AG20443 (cell line): Measurements from ENCODE around the gene TOP2B.

Source experiments
- DNase-seq: peaks from one replicate; pipeline ENCODE4 v3.0.0; 2012; ENCODE audit warnings: low spot score, mixed read lengths

TOP2B gene

DNA sequence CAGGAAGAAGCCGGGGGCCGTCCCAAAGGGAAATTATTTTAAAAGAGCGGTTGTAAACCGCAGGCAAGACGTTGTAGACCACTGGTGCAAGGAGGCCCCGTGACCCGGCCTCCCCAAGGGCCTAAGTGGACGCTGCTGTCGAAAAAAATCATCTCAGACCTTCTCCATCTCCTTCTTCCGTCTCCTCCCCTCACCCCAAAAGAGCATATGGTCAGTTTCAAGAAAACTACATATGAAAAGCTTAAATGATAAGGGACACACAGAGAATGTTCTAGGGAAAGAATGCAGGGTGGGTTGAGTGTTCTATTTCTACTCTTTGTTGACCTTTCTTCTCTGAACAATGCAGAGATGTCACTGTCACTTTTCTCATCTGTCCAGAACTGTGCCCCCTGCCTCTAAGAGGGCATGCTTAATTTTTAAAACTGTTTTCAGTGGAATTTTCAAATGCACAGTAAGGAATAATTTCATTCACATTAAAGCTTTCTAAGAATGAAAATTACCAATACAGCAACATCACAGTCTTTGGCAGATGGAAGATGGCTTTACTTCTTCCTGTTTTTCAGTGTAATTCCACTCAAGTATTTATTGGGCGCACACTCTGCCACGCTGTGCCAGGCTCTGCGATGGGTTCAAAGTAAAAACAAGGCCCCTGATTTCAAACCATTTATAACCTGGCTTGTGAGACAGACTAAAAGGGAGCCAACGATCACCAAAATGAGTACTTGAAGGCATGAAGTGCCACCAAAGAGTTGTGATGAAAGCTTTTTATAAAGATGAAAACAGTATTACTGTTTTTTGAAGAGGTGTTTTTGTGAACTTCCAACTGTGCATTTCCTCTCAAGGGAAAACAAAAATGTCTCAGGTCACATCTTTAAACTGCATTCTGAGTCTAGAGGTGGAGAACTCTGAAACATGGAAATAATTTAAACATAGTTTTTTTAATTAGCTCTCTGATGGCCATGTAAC lies 891 bp upstream of the TOP2B start:
- DNase-seq, result no peak

DNA sequence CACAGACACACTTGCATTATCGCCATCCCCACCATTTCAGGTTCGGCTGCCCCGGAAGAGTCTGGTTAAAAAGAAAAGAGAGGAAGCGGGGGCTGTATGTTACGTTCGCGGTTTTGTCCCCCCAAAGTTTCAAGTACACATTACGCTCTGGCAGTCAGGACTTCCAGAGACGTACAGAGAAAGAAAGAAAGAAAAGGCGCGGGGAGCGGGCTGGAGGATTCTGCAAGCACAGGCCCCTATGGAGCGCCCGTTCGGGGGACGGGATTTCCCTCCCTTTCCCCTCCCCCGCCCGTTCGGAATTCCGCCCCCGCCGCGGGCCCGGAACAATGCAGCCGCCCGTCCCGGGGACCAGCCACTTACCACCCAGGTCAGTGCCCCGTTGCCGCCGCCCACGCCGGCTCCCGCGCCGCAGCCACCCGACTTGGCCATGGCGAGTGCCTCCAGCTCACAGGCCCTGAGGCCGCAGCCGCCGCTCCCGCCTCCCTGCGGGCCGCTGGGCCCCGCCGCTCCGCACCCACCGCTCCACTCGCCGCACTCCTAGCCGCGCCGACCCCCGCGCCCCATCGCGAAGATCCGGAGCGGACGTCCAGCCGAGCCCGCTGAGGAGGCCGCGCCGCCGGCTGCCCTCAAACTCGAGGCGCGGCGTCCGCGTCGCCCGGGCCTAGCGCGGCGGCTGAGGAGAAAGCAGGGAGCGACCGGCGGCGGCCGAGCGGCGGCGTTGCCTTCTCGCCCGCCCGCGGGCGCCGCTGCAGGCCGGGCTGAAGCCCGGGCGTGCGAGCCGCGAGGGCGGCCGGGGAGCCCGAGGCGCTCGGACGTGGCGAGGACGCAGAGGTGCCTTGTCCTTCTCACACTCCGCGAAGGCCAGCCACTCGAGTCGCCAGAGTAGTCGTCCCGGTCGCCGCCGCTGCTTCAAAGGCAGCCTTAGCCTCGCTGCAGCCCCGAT lies 567 bp downstream of the TOP2B start:
- peak; percentile 68 for DNase-seq

DNA sequence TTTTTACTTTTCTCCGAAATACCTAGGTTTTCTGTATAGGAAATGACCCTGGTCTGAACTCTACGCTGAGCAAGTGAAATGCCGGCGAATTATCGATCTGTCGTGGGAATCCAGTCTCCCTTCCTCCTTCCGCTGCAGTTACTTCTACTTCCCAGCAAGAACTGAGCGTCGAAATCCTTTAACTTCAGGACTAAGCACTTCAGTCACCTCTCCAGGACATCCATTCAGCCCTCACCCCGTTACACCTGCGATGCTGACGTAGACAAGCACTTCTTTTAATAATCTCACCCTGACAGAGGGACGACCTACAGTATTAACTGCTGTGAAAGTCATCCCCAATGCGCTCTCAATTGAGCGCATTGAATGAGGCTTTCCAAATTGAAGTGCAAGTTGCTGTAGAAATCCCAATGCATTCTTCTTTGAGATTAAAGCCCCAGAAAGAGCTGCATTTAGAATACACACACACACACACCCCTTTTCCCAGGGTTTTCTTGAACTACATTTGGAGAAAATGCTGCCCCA lies 1.3 kb downstream of the TOP2B start:
- peak; percentile 13 for DNase-seq

DNA sequence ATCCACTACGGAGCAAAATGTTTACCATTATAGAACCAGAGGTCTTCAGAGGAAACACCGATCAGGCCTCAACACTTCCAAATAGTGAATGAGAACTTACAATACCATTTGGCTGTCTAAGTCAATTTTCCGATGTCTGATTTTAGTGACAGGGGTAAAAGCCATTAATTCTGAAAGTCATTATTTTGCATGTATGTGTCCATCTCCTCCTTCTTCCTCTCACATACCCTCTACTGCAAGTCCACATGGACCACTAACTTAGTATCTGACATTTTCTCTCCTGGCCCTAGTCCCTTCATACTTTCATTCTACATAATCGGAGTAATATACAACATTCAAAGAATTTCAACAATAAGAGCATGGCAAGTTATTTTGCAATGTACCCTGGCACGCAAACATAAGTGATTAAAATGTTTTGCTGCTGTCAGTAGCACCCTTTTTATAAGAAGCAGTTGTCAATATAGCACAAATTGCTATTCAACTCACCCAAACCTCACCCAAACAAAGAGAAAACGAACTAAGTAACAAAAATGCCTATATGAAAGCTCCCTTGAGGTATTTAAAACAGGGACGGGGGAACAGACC lies 1.9 kb downstream of the TOP2B start:
- no peak for DNase-seq

DNA sequence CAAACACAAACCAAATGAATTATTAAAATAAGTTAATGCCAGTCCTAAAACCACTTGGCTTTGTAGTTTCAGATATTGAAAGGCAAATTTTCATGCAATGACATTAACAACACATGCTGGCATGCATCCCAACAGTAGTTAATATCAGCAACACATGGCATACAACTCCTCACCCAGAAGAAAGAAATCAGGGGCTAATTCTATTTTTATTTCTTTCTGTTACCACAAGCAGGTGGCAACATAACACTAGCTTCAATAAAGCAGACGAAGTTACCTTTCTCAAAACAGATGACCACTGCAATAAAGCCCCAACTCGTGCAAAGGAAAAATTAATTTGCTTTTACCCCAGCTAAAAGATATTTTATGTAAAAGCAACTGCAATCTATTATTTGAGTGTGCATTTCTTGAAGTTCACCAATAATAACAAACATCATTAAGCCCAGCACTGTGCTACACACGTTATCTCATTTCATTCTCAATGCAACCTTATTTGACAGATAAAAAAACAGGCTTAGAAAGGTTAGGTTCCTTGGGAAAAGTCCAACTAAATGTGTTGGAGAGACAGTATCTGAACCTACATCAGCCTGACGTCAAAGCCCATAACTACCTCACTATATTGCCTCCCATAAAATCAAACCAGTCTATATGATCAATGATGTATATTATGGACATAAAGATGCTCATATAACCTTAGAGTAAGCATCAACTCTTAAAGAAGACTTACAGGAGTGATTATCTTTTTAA lies 2.8 kb downstream of the TOP2B start:
- no peak for DNase-seq

DNA sequence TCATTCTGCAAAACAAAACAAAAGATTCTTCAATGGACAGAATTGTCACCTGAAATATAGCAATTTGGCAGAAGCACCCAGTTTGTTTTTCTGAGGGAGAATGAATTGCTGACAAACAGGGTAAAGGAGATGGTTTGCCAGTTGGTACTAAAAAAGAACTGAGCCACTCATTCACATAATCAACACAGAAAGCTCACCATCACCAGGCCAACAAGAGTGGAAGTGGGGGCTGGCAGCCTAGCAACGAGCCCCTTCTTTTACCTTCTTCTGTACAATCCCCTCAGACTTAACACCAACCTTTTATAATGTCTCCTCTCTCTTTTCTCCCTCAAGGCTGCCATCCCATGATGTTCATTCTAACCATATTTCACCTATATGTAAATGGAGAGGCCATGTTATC lies 5.9 kb downstream of the TOP2B start:
- DNase-seq, result no peak

DNA sequence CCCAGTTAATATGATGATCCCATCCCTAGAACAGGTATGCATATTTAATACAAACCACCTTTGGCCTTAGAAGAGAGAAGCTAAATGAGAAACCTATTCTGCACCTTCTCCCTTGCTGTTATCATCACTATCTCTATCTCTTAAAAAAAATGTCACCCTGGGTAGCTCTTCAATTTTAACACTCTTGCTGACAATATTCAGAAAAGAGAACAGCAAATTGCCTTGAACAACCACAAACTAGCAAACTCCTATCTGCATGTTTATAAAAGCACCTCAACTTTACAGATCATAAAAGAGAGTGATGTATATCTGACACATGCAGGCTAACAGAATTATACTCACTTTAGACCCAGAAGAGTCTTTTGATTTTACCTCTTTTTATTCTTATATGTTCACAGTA lies 7.4 kb downstream of the TOP2B start:
- no peak for DNase-seq

DNA sequence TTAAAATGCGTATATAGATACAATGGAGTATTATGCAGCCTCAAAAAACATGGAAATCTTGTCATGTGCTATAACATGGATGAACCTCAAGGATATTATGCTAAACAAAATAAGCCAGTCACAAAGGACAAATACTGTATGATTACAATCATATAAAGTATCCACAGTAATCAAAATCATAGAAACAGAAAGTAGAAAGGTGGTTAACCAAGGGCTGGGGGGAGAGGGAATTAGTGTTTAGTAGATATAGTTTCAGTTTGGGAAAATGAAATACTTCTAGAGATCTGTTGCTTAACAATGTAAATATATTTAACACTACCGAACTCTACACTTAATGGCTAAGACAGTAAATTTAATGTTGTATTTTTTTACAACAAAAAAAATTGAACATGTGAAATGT lies 9.0 kb downstream of the TOP2B start:
- no peak for DNase-seq

DNA sequence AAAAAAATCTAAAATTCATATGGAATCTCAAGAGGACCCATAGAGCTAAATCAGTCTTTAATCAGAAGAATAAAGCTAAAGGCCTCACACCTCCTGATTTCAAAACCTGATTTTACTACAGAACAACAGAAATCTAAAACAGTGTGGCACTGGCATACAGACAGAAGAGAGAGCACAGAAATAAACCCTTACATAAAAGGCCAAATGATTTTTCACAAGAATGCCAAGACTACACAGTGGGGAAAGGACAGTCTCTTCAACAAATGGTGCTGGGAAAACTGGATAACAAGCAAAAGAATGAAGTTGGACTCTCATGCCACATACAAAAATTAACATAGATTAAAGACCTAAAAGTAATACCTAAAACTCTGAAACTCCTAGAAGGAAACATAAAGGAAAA lies 10.1 kb downstream of the TOP2B start:
- no peak for DNase-seq

DNA sequence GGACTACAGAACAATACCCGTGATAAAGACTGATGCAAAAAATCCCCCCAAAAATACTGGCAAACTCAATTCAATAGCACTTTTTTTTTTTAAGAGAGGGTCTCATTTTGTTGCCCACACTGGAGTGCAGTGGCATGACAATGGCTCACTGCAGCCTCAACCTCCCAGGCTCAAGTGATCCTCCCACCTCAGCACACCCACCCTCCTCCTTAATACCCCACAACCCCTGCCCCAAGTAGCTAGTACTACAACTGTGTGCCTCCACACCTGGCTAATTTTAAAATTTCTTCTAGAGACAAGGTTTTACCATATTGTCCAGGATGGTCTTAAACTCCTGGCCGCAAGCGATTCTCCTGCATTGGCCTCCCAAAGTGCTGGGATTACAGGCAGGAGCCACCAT lies 11.4 kb downstream of the TOP2B start:
- DNase-seq, result no peak

DNA sequence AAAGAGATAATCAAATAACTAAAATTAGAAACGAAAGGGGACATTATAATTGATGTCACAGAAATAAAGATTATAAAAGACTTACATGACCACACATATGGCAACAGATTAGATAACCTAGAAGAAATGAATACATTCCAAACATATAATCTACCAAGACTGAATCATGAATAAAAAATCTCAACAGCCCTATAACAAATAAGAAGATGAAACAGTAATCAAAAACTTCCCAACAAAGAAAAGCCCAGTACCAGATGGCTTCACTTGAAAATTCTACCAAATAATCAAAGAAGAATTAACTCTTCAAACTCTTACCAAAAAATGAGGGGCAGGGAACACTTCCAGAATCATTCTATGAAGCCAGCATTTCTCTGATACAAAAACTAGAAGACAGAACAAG lies 11.8 kb downstream of the TOP2B start:
- no peak for DNase-seq

DNA sequence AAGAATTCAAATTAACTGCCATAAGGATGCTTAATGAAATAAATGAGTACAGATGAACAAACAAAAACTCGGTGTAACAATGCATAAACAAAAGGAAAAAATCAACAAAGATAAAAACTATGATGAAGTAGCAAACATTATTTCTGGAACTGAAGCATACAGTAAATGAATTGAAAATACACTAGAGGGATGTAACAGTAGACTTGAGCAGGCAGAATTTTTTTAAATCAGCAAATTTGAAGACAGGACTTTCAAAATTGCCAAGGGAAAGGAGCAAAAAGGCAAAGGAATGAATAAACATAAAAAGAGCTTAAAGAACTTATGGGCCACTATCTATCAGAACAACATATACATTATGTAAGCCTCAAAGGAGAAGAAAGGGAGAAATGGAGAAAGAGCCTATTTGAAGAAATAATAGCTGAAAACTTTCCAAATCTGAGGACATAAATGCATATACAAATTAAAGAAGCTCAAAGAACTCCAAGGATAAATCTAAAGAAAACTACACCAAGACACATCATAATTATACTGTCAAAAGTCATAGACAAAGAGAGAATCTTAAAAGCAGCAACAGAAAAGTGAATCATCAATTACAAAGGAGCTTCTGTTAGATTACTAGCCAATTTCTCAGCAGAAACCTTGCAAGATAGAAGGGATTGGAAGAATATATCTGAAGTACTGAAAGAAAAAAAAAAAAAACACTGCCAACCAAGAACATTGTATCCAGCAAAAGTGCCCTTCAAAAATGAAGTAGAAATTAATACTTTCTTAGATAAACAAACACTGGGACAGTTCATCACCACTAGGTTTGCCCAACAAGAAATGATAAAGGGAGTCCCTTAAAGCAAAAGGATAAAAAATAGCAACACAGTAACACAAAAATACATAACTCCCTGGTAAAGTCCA lies 15.5 kb downstream of the TOP2B start:
- no peak for DNase-seq

DNA sequence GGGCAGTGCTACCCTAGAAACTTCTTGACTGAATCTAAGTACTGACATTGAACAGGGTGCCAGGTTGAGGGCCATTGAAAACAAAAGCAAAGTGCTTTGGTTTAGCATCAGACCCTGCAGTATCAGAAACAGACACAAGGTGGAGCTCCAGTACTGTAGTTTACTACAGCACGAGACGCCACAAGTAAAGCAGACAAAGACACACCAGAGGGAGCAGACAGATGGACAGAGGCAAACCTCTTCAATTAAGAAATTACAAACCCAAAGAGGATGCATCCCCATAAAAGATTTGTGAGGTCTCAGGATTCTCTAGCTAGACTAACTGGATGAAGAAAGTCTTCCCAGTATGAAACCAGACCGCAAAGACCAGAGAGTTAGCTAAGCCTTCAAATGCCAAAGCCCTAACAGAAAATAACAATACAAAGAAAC lies 16.6 kb downstream of the TOP2B start:
- peak; percentile 70 for DNase-seq

DNA sequence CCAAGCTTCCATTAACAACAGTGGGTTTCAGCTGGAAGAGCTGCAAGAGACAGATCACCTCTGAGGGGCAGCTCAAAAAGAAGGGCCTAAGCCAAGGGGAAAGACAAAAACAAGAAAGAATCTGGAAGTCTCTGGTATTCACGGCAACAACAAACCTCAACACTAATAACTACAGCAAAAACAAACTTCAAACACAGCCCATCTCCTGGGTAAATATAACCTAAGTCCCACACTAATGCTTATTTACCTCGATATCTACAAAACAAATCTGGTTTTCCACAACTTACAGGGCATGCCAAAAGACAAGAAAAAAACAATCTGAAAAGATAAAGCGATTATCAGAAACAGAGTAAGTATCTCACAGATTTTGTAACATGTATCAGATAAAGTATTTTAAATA lies 29.7 kb downstream of the TOP2B start:
- DNase-seq, result no peak

DNA sequence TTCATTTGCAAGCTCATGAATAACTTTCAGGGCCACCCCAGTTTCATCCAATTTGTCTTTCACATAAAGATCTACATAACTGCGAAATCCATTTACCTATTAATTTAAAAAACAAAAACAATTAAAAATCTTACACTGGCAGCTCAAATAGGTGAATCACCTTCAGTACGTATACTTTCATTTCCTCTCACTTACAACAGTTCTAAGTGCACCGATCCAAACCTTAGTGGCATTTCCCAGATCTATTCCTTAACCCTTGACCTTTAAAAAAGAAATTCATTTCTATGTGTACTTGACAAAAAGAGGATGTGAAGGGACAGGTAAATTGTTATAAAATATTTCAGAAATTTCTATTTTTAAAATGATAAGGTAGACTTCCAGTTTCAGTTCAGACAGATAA lies 30.8 kb downstream of the TOP2B start:
- DNase-seq, result no peak

DNA sequence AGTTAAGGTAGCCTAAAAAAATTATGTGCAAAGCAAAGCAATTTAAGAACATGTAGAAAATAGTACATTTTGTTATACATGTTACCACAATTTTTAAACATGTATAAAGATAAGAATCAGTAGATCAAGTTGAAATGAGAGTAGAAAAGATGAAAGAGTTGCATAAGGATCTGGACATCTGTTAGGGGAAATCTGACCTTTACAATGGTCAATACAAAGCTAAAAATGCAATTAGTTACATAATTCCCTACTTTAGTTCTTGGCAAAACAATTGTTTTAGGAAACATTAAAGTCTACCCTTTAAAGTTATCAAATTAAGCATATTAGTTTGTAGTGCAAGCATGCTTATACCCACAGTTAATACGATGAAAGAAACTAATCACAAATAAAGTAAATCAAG lies 32.7 kb downstream of the TOP2B start:
- DNase-seq, result no peak

DNA sequence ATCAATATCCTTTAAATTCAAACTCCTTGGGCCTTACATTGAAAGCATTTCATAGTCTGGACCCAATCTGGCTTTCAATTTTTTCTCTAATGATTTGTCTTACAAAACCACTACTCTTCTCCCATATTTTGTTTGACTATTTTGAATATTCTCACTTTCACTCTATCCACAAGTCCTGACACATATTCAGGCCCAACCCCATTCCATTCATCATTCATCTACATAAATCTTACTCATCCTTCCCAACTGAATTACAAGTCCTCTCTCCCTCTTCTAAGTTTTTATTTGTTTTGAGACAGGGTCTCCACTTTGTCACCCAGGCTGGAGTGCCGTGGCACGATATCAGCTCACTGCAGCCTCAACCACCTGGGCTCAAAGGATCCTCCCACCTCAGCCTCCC lies 43.6 kb downstream of the TOP2B start:
- DNase-seq, result no peak

DNA sequence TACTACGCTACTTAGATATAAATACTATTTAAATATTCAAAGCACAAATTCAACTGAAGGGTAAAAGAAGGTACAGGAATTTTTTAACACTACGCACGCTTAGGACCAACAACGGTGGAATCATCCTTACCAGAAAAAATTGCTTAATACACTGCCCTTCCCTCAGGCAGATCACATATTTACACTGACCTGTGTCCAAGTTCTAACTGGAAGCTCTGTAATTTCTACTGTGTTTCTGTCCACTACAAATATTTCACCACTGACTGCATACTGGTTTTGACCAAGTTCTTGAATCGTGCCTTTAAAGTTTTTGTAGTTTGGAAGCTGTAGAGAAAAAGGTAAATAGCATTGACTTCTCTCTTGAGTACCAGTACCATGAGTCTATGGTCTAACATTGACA lies 44.2 kb downstream of the TOP2B start:
- DNase-seq, result no peak

DNA sequence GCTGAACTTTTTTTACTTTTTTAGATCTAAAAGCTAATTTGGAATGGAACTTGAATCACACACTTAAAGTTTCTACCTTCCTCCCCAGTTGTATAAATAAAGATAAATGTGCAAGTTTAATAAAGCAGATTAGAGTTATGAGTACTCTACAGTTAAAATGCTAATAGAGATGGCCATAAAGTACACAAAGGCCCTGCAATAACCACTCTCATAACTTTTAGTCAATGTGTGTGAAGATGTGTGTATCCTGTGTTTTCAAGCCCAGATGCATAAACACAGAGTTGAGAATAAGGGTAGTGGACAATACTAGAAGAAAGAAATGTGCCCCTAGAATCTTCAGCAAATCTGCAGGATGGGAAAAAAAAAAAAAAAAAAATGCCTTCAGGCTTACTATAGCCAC lies 45.3 kb downstream of the TOP2B start:
- DNase-seq, result no peak

DNA sequence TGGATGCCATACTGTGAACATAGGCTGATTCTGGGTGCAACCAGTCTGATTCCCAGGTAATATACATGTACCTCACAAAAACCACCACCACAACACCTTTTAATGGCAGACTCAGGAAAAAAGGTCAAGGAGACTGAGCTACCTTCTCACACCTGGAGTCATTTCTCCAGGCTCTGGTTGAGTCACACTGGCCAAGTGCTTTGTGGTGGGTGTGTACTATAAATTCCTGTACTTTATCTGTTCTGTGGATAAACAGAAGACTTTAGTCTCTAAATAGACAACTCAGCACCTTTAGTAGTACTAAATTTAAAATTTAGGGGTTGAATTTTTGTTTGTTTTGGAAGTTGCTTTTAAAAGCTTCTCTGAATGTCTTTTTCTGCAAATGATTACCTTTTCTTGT lies 46.7 kb downstream of the TOP2B start:
- no peak for DNase-seq

DNA sequence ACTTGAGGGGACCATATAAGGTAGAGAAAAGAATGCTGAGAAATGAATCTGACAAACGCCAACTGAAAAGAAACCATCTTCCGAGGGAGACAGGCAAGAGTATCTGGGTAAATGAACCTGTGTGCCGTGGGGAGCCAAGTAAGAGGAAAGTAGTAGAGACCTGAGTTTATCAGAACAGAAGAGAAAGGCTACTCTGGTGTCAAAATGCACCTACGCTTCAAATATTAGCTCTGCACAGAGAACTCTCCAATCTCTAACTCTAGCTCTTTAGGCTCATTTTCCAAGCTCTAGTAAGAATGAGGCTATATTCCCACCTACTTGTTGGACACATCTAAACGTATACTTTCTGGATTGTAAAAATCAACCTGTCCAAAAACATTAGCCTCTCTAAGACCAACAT lies 53.5 kb downstream of the TOP2B start:
- DNase-seq, result no peak
